Prostate gland (tissue), 2 donors: ENCODE data around the gene SMIM10.

Source experiments
- CTCF ChIP-seq, 4 experiments: fragments of 200-600 bp in 2 of 4; fragments of 450-650 bp in 2 of 4; sonication (generic) in 2 of 4; IDR thresholded peaks; 1 replicate in 3 of 4; 2 replicates in 1 of 4; pipeline ENCODE4 v1.5.1; 2016 to 2019; ENCODE audit warnings: antibody characterized with exemption in 4 of 4, mild to moderate bottlenecking in 2 of 4, moderate library complexity in 2 of 4
- POLR2A ChIP-seq: fragments of 450-650 bp; IDR thresholded peaks from one replicate; pipeline ENCODE4 v1.6.1; 2016; ENCODE audit warnings: antibody characterized with exemption, mild to moderate bottlenecking
- POLR2AphosphoS5 ChIP-seq: sonication (generic); formaldehyde crosslinking; IDR thresholded peaks from one replicate; pipeline ENCODE4 v1.6.1; 2017; ENCODE audit warnings: antibody characterized with exemption

GRCh38 chrX:135010921-135011320, 20.1 kb downstream of the SMIM10 start:
- no peak for TF ChIP-seq POLR2A
- no peak for TF ChIP-seq CTCF (IDR thresholded peaks at IDR 0.05)
- no peak for TF ChIP-seq POLR2AphosphoS5
